Measurements from ENCODE around the gene PAPPA. TPM values are rescaled to one million over a fixed set of nuclear protein-coding genes. Genes with fewer than 3 reads are reported as not detected.

The PAPPA gene
- total RNA-seq, 1 experiment from 2014 or later: 0.17 TPM

GRCh38 chr9:116145036-116145435 is 8.6 kb upstream of the PAPPA start:
- Mint-ChIP-seq H3K27ac (no peak overlapping the region), H3K36me3 (ENCODE audit: insufficient read depth in 1 of 3, low read depth in 3 of 3) (no peaks in the 10 kb centered on the region), H3K4me3 (no peak overlapping the region), H3K9me3 (no peaks in the 10 kb centered on the region), H3K4me1 (peaks cover 0 to 2% of the 10 kb centered on the region in 2 experiments; a peak in 2 of 4 replicates), H3K27me3 (ENCODE audit: low read depth) (peaks cover 6% of the 10 kb centered on the region)
- no peak overlapping the region for H3K4me2 ChIP-seq (ENCODE audit: insufficient read depth, insufficient read length, low read length)
- no peak overlapping the region for H2BK20ac ChIP-seq (ENCODE audit: low read depth, low read length, poor library complexity, severe bottlenecking)
- no peak overlapping the region for H3K56ac ChIP-seq (ENCODE audit: insufficient read length, low read depth, low read length)
- no peak for DNase-seq
- H3K27me3 ChIP-seq (ENCODE audit: insufficient read depth, low read length): no peaks in the 10 kb centered on the region
- no peak overlapping the region for H3K4ac ChIP-seq (ENCODE audit: low read depth, low read length)
- H3K9me3 ChIP-seq (ENCODE audit: control insufficient read depth, low read depth, low read length): no peaks in the 10 kb centered on the region
- H2AFZ ChIP-seq (ENCODE audit: low read length): no peak overlapping the region
- no peak overlapping the region for H4K5ac ChIP-seq (ENCODE audit: insufficient read length, low read depth, low read length)
- no peak overlapping the region for H2BK120ac ChIP-seq (ENCODE audit: low read depth, low read length, poor library complexity, severe bottlenecking)
- H3K79me2 ChIP-seq (ENCODE audit: insufficient read depth, low read length): no peaks in the 10 kb centered on the region
- no peak overlapping the region for H3K27ac ChIP-seq (ENCODE audit: insufficient read length, low read depth, low read length)
- no peak overlapping the region for H4K8ac ChIP-seq (replicated peaks; ENCODE audit: insufficient read length, low read depth, low read length)
- H3K4me1 ChIP-seq (ENCODE audit: insufficient read depth, low read length): no peaks in the 10 kb centered on the region
- H4K20me1 ChIP-seq (ENCODE audit: control insufficient read depth, insufficient read depth, insufficient read length): no peaks in the 10 kb centered on the region
- no peak overlapping the region for H3T11ph ChIP-seq (ENCODE audit: low read length)
- H2BK5ac ChIP-seq (ENCODE audit: insufficient read length, low read length): no peak overlapping the region
- no peak overlapping the region for H3K18ac ChIP-seq (ENCODE audit: insufficient read length, low read depth, low read length)
- no peak overlapping the region for H3K23ac ChIP-seq (ENCODE audit: insufficient read length, low read depth, low read length)
- H3K14ac ChIP-seq (ENCODE audit: insufficient read depth, low read length): no peak overlapping the region
- no peak for TF ChIP-seq CTCF (conservative IDR thresholded peaks at IDR 0.05)
- no peaks in the 10 kb centered on the region for H3K79me1 ChIP-seq (ENCODE audit: insufficient read depth, low read depth, low read length, poor library complexity, severe bottlenecking)
- H3K23me2 ChIP-seq (ENCODE audit: insufficient read length, low read depth, low read length, poor library complexity, severe bottlenecking): no peaks in the 10 kb centered on the region
- no peak overlapping the region for H3K9ac ChIP-seq (ENCODE audit: extremely low read depth, insufficient read length, low read length)
- no peak overlapping the region for H2BK15ac ChIP-seq (ENCODE audit: low read depth, low read length)
- no peak overlapping the region for H2BK12ac ChIP-seq (ENCODE audit: insufficient read length, low read depth, low read length)
- H4K91ac ChIP-seq (ENCODE audit: insufficient read length, low read depth, low read length): no peak overlapping the region
- no peak overlapping the region for H2AK5ac ChIP-seq (ENCODE audit: insufficient read length, low read length)

Data from H9 (cell line).